HFFc6 (cell line): ENCODE results near the gene HMGA1. TPM values are rescaled to one million over a fixed set of nuclear protein-coding genes. Genes with fewer than 3 reads are reported as not detected.
A peak's percentile ranks its signal among the peaks of the same experiment; 100 is the strongest.

Experiments
- DNase-seq: peaks from one replicate; pipeline ENCODE4 v3.0.0-alpha.2; 2018
- H3K27ac Mint-ChIP-seq: 2 replicates; pipeline ENCODE4 v1.8.0; 2020; ENCODE audit warnings: mild to moderate bottlenecking, mixed read lengths
- H3K27me3 Mint-ChIP-seq: 2 replicates; pipeline ENCODE4 v1.8.0; 2021; ENCODE audit warnings: mild to moderate bottlenecking, moderate library complexity, mixed read lengths; ENCODE audit not compliant: insufficient read depth
- H3K36me3 Mint-ChIP-seq: 2 replicates; pipeline ENCODE4 v1.8.0; 2021; ENCODE audit warnings: low read depth, mixed read lengths
- H3K4me1 Mint-ChIP-seq: 2 replicates; pipeline ENCODE4 v1.8.0; 2020; ENCODE audit warnings: low read depth, mixed read lengths
- H3K4me3 Mint-ChIP-seq: 2 replicates; pipeline ENCODE4 v1.8.0; 2020; ENCODE audit warnings: mild to moderate bottlenecking, moderate library complexity, mixed read lengths
- H3K9me3 Mint-ChIP-seq: 2 replicates; pipeline ENCODE4 v1.8.0; 2020; ENCODE audit warnings: mild to moderate bottlenecking, mixed read lengths
- total RNA-seq, 6 experiments: library from RNA; stranded (reverse); fragmentation: NEBNext Ultra II Directional; extraction: Animal tissue kit (Norgen Biotek cat#: 25700); gene quantifications; 2 replicates in 1 of 6; 3 replicates in 5 of 6; pipeline ENCODE4 v1.2.3, GENCODE V29; 2021
- TF ChIP-seq, protein P1 (sequence below): fragments of 200-600 bp; sonication (generic); IDR thresholded peaks from 2 replicates; pipeline ENCODE4 v1.5.0; 2021; ENCODE audit warnings: antibody characterized with exemption, mild to moderate bottlenecking

Gene HMGA1
- total RNA-seq, 6 experiments from 2014 or later: 687 to 1,047 (median 1,018) TPM

DNA sequence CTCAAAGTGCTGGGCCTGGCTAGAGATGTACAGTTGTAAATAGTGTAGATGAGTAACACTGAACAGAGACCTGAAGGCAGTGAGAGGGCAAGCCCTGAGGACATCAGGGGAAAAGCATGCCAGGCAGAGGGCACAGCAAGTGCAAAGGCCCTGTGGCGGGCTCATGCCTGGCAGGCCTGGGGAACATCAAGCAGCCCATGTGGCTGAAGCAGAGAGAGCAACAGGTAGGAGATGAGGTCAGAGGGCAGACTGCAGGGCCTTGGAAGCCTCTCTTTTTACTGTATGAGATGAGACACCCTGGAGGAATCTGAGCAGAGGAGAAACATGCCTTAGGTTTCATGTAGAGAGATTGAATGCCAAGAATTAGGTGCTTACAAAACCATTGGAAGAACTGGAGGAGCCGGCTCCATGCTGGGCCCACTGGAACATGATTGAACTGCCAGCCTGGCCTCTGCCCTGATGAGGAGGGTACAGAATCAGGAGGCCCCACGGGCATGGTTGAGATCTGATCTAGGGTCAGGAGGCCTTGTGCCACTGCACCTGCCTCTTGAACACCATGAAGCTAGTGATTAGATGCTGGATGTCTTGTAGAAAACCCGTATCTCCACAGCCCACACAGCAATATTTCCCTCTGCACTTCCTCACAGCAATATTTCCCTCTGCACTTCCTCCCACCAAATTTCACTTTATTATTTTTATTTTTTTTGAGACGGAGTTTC lies 5.9 kb upstream of the HMGA1 start:
- H3K9me3 Mint-ChIP-seq: no peaks in the 10 kb centered on the region
- peaks cover 20% of the 10 kb centered on the region for H3K4me1 Mint-ChIP-seq
- H3K36me3 Mint-ChIP-seq: no peaks in the 10 kb centered on the region
- H3K27ac Mint-ChIP-seq: peak overlapping the region; percentile 73
- peaks cover 2% of the 10 kb centered on the region; the same call in 1 of the 2 replicates for H3K27me3 Mint-ChIP-seq
- no peak overlapping the region for H3K4me3 Mint-ChIP-seq
- TF ChIP-seq, protein P1, sequence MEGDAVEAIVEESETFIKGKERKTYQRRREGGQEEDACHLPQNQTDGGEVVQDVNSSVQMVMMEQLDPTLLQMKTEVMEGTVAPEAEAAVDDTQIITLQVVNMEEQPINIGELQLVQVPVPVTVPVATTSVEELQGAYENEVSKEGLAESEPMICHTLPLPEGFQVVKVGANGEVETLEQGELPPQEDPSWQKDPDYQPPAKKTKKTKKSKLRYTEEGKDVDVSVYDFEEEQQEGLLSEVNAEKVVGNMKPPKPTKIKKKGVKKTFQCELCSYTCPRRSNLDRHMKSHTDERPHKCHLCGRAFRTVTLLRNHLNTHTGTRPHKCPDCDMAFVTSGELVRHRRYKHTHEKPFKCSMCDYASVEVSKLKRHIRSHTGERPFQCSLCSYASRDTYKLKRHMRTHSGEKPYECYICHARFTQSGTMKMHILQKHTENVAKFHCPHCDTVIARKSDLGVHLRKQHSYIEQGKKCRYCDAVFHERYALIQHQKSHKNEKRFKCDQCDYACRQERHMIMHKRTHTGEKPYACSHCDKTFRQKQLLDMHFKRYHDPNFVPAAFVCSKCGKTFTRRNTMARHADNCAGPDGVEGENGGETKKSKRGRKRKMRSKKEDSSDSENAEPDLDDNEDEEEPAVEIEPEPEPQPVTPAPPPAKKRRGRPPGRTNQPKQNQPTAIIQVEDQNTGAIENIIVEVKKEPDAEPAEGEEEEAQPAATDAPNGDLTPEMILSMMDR: no peak
- DNase-seq: no peak

DNA sequence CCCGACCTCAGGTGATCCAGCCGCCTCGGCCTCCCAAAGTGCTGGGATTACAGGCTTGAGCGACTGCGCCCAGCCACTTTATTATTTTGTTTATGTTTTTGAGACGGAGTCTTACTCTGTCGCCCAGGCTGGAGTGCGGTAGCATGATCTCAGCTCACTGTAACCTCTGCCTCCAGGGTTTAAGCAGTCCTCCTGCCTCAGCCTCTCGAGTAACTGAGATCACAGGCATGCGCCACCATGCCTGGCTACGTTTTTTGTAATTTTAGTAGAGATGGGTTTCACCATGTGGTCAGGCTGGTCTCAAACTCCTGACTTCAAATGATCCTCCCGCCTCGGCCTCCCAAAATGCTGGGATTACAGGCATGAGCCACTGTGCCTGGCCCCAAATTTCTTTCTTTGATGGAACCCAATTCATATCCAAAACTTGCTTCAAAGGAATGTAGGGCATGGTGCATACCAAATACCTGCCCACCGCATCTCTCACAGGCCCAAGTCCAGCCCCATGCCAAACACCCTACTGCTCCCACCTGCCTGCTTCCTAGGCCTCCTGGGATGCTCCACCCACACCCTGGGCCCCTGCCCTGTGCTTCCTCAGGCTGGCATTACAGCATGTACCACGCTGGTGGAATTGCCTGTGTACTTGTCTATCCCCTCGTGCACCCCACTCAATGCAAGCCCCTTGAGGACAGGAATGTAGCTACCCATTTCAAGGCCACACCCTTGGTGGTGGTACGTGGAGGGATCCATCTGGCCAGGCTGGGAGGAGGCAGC lies 4.9 kb upstream of the HMGA1 start:
- Mint-ChIP-seq H3K4me1 (peaks cover 24% of the 10 kb centered on the region), H3K27ac (peak overlapping the region; percentile 33), H3K36me3 (no peaks in the 10 kb centered on the region), H3K4me3 (no peak overlapping the region), H3K27me3 (peaks cover 4% of the 10 kb centered on the region), H3K9me3 (no peaks in the 10 kb centered on the region)
- DNase-seq: no peak
- TF ChIP-seq, protein P1: no peak

DNA sequence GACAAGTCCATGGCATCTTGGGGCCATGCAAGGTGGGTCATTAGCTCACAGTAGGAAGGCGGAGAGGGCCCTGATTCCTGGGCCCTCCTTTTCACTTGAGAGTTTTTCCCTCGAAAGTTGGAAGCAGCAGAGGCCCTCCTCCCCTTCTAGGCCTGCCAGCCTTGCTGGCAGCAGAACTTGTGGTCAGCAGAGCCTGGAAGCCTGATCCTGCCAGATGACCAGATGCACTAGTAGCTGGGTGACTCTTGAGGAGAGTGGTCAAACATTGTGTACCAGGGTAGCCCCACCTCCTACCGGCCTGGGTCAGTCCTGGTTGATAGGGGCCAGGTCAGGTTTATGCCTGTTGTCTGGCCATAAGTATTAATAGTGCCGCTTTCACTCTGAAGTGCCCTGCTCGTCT lies 3.8 kb upstream of the HMGA1 start:
- no peak for DNase-seq
- H3K36me3 Mint-ChIP-seq: no peaks in the 10 kb centered on the region
- H3K27ac Mint-ChIP-seq: no peak overlapping the region
- peaks cover 4% of the 10 kb centered on the region for H3K27me3 Mint-ChIP-seq
- no peaks in the 10 kb centered on the region for H3K9me3 Mint-ChIP-seq
- H3K4me3 Mint-ChIP-seq: no peak overlapping the region
- TF ChIP-seq, protein P1: no peak
- peaks cover 24% of the 10 kb centered on the region for H3K4me1 Mint-ChIP-seq

DNA sequence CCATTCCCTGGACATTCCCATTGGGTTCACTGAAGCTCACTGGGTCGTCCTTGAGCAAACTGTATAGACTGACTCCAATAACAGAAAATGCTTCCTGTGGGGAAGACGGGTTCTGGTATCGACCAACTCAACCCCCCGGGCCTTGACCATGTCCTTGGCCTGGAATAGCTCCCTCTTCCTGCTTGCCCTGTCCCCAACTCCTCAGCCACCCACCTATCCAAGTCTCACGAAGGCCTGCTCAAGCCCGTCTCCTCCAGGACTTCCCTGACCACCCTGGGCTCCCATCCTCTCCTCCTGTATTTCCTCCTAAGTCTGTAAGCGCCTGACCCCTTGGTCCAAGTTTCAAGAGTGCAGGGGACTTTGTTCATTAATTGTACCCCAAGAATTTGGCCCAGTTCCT lies 2.8 kb upstream of the HMGA1 start:
- H3K36me3 Mint-ChIP-seq: peaks cover 7% of the 10 kb centered on the region; the same call in 1 of the 2 replicates
- H3K27ac Mint-ChIP-seq: peak overlapping the region; percentile 8; the same call in 1 of the 2 replicates
- H3K27me3 Mint-ChIP-seq: peaks cover 4% of the 10 kb centered on the region
- no peak overlapping the region for H3K4me3 Mint-ChIP-seq
- no peak for DNase-seq
- H3K9me3 Mint-ChIP-seq: no peaks in the 10 kb centered on the region
- peaks cover 31% of the 10 kb centered on the region for H3K4me1 Mint-ChIP-seq
- TF ChIP-seq, protein P1: no peak

DNA sequence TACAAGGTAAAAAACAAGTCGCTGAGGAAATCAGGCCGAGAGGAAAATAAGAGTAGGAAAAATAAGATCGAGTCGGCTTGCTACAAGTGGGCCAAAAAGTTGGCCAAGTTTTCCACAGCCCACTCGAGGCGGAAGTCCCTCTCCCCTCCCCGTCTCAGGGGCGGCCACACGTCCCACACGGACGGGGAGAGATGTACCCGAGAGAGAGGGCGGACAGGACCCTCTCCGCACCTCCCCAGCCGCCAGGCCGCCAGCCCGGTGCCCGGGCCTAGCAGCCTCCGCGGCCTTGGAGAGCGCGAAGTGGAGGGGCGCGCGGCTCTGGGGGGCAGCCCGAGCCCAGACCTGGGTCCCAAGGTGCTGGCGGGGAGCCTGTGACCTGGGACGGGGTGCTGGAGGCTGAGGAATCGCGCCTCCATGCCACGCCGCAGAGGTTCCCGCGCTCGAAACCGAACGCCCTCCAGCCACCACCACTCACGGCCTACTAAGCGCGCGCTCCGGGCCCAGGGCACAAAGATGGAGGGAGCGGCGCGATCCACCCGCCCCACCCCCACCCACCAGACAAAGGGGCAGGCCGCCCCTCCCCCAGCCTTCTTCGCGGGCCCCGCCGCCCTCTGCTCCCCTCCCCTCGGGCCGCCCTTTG lies 1.9 kb upstream of the HMGA1 start:
- no peaks in the 10 kb centered on the region for H3K9me3 Mint-ChIP-seq
- DNase-seq: no peak
- no peak overlapping the region for H3K4me3 Mint-ChIP-seq
- TF ChIP-seq, protein P1: no peak
- H3K27ac Mint-ChIP-seq: peak overlapping the region; percentile 8; the same call in 1 of the 2 replicates
- peaks cover 4% of the 10 kb centered on the region for H3K27me3 Mint-ChIP-seq
- peaks cover 40% of the 10 kb centered on the region for H3K4me1 Mint-ChIP-seq
- H3K36me3 Mint-ChIP-seq: peaks cover 14% of the 10 kb centered on the region; the same call in 1 of the 2 replicates
